ENCODE results near the gene KLHL2. TPM values are rescaled to one million over a fixed set of nuclear protein-coding genes. Genes with fewer than 3 reads are reported as not detected.

Gene KLHL2
- total RNA-seq, 1 experiment from 2014 or later: 19.3 TPM

DNA sequence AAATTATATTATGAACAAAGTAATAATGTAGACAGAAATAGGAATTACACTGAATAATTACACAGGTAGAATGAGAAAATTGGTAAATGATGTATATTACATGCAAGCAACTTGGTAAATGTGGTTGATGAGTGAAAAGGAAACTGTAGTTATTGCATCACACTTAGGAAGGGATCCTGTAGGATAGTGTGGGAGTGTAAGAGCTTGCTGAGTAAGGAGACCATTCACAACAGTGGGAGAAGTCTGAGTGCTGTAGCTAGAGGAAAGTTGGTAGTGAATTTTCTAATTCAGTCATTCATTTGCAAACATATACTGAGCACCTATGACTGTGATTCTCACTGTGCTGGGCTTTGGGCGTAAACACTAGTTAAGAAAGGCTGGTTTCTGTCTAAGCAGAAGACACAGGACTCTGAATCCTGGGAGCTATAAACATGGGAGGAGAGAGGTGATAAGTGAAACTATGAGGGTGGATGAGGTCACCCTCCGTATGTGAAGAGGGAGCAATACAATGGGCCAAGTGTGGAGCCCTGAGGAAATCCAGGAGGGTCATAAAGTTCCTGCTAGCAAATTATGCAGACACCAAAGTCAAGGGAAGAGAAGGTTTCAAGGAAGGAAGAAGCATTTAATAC lies 157.2 kb downstream of the KLHL2 start:
- DNase-seq (ENCODE audit: low read depth): peak; percentile 10

DNA sequence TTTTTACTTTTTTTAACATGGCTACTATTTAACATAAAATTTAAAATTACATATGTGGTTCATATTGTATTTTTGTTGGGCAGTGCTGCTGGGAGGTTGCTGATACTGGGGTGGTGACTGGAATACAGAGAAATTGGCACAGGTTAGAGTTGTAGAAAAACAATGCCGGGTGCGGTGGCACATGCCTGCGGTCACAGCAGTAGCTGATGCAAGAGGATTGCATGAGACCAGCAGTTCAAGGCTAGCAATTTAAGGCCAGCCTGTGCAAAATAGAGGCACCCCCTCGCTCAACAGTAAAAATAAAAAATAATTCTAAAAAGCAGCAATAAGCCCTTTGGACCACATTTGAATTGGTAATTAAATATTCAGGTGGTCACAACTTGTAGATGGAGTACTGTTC lies 159.7 kb downstream of the KLHL2 start:
- DNase-seq (ENCODE audit: low read depth): peak; percentile 53

DNA sequence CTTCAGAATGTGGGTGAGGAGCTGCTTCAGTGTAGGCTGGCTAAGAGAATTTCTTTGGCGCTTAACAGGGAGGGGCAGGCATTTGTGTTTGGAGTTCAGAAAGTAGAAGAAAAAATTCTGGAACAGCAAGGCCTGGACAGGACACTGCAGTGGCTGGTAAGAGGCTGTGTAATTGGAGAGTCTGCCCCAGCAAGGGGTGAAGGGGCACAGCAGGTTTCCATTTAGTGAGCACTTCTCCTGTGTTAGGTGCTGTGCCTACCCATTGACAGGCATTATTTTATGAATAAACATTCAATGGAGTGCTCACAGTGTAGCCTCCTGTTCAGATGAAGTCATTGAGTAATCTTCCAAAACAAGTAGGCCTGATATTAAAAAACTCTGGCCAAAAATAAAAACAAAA lies 160.8 kb downstream of the KLHL2 start:
- no peak for DNase-seq (ENCODE audit: low read depth)

DNA sequence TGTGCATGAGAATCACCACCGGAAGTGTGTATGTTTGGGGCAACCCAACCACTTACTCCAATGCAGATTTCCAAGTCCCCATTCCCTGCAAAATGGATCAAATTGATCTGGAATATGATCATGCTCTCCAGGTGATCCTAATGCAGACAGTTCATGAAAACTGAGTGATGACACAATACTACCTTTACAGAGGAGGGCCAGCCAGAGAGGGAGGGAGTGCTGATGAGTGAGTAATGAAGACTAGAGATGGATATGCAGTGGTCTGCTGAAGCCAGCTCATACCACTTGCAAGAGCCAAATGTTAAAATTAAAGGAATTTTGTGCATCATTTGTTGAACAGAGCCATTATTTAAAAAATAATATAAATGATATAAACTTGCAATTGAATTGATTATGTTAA lies 161.2 kb downstream of the KLHL2 start:
- no peak for DNase-seq (ENCODE audit: low read depth)

DNA sequence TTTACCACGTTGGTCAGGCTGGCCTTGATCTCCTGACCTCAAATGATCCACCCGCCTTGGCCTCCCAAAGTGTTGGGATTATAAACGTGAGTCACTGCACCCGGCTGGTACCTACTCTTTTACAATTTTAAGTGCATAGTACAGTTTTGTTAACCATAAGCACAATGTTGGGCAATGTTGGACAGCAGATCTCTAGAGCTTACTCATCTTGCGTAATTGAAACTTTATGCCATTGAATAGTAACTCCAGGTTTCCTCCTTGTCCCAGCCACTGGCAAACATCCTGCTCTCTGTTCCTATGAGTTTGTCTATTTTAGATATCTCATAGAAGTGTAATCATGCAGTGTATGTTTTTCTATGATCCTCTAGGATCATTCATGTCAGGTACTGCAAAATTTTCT lies 162.2 kb downstream of the KLHL2 start:
- peak; percentile 40 for DNase-seq (ENCODE audit: low read depth)

DNA sequence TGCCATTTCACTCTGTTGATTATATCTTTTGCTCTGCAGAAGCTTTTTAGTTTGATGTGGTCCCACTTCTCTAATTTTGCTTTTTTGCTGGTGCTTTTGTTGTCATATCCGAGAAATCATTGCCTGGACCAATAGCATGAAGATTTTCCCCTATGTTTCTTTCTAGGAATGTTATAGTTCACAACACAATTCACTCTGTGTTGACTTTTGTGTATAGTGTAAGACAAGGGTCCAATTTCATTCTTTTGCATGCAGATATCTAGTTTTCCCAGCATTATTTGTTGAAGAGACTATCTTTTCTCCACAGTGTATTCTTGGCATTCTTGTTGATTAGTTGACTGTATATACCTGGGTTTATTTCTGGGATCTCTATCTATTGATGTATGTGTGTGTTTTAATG lies 163.2 kb downstream of the KLHL2 start:
- DNase-seq (ENCODE audit: low read depth): no peak

Other genes with a start within 250 kb of the KLHL2 start
- not detected in 2 replicates for gene TRIM61, start 229.9 kb upstream of the KLHL2 start, total RNA-seq (2014; rRNA removed; shearing (Covaris generic))
- gene TRIM60, start 175.6 kb upstream of the KLHL2 start, total RNA-seq (2014; rRNA removed; shearing (Covaris generic)): not detected in 2 replicates
- gene TRIM75, start 153.7 kb upstream of the KLHL2 start, total RNA-seq (2014; rRNA removed; shearing (Covaris generic)): not detected in 2 replicates
- gene TMEM192, start 94.7 kb upstream of the KLHL2 start, total RNA-seq (2014; rRNA removed; shearing (Covaris generic)): 20.7 and 29.2 TPM in 2 replicates
- 184 and 200 TPM in 2 replicates for gene MSMO1, start 120.1 kb downstream of the KLHL2 start, total RNA-seq (2014; rRNA removed; shearing (Covaris generic))
- gene CPE, start 171.4 kb downstream of the KLHL2 start, total RNA-seq (2014; rRNA removed; shearing (Covaris generic)): 38.3 and 53.6 TPM in 2 replicates

Measured in M059J (cell line).